Measurements from ENCODE around the gene BORCS5.
"Not testable (repeated sequence)": the region's sequence is repeated elsewhere in the genome, so short reads cannot be mapped to it uniquely, and the experiment has no call there.

DNA sequence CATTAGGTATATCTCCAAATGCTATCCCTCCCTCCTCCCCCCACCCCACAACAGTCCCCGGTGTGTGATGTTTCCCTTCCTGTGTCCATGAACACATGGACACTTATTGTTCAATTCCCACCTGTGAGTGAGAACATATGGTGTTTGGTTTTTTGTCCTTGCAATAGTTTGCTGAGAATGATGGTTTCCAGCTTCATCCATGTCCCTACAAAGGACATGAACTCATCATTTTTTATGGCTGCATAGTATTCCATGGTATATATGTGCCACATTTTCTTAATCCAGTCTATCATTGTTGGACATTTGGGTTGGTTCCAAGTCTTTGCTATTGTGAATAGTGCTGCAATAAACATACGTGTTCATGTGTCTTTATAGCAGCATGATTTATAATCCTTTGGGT lies 52.5 kb downstream of the BORCS5 start:
- not testable (repeated sequence) for TF ChIP-seq CTCF, POLR2A (IDR thresholded peaks at IDR 0.05)
